NCI-H226 (cell line): ENCODE data around the gene MADD.
"Not testable (repeated sequence)": the region's sequence is repeated elsewhere in the genome, so short reads cannot be mapped to it uniquely, and the experiment has no call there.

Source experiments
- DNase-seq: peaks from one replicate; pipeline ENCODE4 v3.0.0-alpha.2; 2015

Gene MADD

GRCh38 chr11:47326198-47326597 lies 56.3 kb downstream of the MADD start:
- no peak for DNase-seq

GRCh38 chr11:47327025-47327424 lies 57.1 kb downstream of the MADD start:
- DNase-seq: no peak

- DNase-seq: no peak
Measured at GRCh38 chr11:47327949-47328348, 58.0 kb downstream of the MADD start.

- no peak for DNase-seq
Measured at GRCh38 chr11:47328449-47329390, 58.8 kb downstream of the MADD start.

- DNase-seq: no peak
Measured at GRCh38 chr11:47329431-47329986, 59.6 kb downstream of the MADD start.

GRCh38 chr11:47329987-47330931 lies 60.3 kb downstream of the MADD start:
- DNase-seq: no peak

- no peak for DNase-seq
Measured at GRCh38 chr11:47331454-47332302, 61.7 kb downstream of the MADD start.

- DNase-seq: no peak
Measured at GRCh38 chr11:47332303-47332711, 62.4 kb downstream of the MADD start.

- DNase-seq: no peak
Measured at GRCh38 chr11:47332791-47333525, 63.0 kb downstream of the MADD start.

- no peak for DNase-seq
Measured at GRCh38 chr11:47333526-47333845, 63.6 kb downstream of the MADD start.

- DNase-seq: no peak
Measured at GRCh38 chr11:47333886-47334443, 64.0 kb downstream of the MADD start.

- DNase-seq: not testable (repeated sequence)
Measured at GRCh38 chr11:47334699-47335411, 64.9 kb downstream of the MADD start.

- no peak for DNase-seq
Measured at GRCh38 chr11:47335733-47336132, 65.8 kb downstream of the MADD start.

- DNase-seq: no peak
Measured at GRCh38 chr11:47336595-47336994, 66.7 kb downstream of the MADD start.

GRCh38 chr11:47337229-47337924 lies 67.4 kb downstream of the MADD start:
- no peak for DNase-seq

GRCh38 chr11:47338396-47339241 lies 68.7 kb downstream of the MADD start:
- DNase-seq: no peak

GRCh38 chr11:47340010-47340409 lies 70.1 kb downstream of the MADD start:
- no peak for DNase-seq

GRCh38 chr11:47340980-47341775 lies 71.2 kb downstream of the MADD start:
- no peak for DNase-seq
